ENCODE measurements around the gene AREG.

Gene AREG

DNA sequence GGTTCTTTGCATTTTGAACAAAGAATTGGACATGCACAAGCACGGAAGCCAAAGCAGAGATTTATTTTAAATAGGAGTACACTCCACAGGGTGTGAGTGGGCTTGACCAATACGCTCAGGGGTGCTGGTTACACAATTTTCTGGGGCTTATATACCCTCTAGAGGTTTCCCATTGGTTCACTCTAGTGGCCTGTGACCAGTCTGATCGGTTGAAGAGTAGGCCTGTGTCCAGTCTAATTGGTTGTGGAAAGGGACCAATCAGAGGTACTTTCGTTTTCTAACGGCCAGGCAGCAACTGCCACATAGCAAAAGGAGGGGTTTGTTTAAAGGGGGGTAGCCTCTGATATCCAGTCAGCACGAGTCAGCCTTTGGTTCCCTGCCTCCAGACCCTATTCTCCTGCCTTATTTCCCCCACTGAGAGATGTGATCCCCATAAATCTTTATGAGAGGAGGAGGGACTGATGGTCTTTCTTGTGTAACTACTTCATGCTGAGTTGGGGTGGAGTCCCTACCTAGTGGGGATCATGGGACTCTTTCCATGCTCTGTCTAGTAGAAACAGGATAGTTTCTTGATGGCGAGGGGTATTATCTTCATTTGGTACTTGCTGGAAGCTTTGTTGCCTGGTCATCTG, 11.3 kb upstream of the AREG start:
- no peak for DNase-seq

DNA sequence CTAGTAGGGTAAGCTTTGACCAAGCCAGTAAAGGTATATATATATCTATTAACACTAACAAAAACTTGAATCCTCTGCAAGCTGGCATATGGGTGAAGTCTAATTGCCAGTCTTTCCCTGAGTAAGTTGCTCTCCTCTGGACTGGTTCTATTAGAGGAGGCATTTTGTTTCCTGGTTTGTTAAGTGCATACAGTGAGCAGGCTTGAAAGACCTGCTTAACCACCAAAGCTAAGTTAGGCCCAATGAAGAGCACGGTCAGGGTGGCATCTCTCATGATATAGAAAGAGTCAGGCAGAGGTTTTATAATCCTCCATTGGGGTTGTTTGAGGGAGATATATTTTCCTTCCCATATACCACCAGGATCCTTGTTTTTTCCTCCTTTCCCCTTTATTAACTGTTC, 9.6 kb upstream of the AREG start:
- DNase-seq = no peak

GRCh38 chr4:74437866-74438265, 7.1 kb upstream of the AREG start:
- DNase-seq = no peak

DNA sequence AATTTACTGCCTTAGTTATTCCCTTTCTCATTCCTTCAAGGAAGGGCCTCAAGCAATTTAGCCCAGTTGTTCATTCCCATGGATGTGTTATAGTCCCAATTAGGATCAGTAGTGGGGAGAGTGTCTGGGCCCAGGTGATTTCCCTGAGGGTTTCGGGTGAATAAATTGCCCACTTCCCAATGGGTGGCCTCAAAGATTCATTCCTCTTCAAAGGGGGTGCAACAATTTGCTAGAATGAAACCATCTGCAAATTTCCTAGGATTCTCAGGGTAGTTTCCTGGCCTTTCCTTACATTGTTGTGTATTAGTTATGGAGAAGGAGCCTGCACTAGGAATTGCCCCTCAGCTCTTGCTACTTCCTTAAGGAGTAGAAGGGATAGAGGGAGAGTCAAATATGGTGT, 6.3 kb upstream of the AREG start:
- no peak for DNase-seq

DNA sequence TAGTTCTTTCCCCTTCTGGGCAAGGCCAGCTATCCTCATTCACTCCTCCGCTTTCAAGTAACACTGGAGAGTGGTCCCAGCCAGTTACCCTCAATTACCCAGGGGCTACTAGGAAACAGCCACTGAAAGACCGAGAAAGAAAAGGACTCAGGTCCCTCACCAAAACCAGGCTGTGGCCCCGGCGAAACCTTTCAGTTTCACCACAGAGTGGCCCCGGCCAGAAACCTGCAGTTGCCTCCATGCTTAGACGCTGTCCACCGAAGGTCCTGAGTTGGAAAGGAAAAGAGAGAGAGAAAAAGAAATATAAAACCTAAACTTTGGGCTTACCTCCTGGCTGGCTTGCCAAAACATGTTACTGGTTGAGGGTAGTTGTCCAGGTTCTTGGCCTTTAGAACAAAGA, 5.0 kb upstream of the AREG start:
- DNase-seq = no peak

- no peak for DNase-seq
Measured at GRCh38 chr4:74440356-74440755, 4.6 kb upstream of the AREG start.

DNA sequence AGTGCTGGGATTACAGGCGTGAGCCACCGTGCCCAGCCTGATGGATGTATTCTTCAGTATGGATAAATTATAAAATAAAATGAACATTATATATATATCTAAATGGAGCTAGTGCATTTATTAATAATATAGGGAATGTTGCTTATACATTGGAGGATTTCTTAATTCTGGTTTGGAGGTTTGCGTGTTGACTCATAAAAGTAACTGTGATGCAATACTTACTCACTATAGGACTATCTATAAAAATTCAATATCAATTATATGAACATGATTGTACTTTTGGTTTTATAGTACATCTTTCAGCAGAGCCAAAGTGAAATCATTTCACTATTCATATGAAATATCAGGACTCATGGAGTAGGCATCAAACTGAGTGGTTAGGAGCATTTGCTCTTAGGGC, 3.2 kb upstream of the AREG start:
- no peak for DNase-seq

- DNase-seq = no peak
Measured at GRCh38 chr4:74446193-74446868, 1.4 kb downstream of the AREG start.

DNA sequence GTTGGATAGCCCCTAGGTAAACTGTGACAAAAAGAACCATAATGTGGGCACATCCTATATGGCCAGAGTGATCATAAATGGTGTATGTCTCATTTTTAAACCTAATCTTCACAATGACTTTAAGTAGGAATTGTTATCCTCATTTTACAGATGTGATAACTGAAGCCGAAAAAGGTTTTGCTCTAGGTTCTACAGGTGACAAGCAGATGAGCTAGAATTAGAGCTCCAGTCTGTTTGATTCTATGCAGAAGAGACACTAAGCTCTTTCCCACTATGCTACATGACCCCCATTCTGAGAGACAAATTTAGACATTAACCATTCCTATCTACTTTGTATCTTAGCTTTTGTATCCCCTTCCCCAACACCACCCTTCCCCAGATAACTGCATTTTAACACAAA, 2.0 kb downstream of the AREG start:
- no peak for DNase-seq

GRCh38 chr4:74447636-74448233, 2.8 kb downstream of the AREG start:
- DNase-seq = no peak

DNA sequence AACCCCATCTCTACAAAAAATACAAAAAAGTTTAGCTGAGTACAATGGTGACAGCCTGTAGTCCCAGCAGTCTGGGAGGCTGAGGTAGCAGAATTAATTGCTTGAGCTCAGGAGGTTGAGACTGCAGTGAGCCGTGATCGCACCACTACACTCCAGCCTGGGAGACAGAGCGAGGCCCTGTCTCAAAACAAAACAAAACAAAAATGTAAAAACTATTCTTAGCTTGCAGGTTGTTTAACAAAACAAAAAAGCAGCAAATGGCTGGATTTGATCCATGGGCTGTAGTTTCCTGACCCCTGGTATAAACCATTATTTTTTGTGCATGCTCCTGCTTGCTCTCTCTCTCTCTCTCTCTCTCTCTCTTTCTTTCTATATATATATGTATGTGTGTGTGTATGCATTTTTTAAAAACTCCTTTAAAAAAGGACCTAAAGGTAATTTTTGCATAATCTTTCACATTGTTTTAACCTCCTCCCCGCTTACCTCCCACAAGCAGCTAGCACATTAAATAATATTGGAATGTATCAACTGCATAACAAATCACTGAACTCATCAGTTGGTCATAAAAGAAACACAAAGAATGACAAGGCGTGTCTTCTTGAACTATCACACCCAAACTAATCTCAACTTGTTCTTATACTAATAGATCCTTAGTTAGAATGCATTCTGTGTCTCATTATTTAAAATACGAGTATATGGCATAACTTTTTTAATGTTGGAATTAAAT, 4.8 kb downstream of the AREG start:
- no peak for DNase-seq

GRCh38 chr4:74450298-74450683, 5.4 kb downstream of the AREG start:
- DNase-seq = no peak

DNA sequence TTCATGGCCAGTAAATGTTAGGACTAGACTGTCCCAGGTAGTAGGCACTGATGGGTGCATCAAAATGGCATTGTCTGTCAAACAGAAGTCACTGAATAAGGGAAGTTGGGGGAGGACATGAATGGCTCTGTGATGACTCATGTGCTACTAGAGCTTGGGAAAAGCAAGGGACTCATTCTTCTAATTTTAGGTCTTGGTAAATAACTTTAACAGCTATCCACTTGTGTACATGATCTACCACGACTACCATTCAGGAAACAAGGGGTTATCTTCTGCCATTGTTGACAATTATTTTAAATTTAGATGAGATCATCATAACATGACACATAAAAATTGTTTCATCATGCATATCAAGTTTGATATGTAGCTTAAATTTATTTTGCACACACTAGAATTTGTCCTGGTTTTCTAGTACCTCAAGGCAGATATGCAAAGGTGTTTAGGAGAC, 6.3 kb downstream of the AREG start:
- no peak for DNase-seq

DNA sequence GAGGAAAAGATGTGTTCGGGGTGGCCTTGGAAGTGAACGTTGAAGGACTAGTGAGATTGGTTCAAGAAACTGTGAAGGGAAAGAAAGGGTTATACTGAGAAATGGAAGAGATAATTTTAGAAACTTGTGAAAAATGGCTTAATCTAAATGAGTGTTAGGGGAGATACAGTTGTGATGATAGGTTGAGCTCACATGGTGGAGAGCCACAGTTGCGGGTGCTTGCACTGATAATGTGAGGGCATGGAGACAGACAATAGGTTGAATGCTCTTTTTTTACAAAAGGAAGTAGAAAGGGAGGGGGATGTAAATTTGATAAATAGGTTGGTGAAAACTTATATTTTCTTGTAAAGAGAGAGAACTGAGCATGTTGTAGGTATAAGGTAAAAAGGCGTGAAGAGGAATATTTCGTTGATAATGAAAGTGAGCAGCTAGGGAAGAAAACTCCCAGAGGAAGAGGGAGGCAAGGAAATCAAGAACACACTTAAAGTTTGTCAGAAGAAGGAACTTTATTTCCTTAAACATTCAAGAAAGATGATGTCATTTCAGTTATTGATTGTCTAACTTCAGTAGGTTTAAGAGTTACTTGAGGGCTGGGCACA, 8.2 kb downstream of the AREG start:
- DNase-seq = no peak

DNA sequence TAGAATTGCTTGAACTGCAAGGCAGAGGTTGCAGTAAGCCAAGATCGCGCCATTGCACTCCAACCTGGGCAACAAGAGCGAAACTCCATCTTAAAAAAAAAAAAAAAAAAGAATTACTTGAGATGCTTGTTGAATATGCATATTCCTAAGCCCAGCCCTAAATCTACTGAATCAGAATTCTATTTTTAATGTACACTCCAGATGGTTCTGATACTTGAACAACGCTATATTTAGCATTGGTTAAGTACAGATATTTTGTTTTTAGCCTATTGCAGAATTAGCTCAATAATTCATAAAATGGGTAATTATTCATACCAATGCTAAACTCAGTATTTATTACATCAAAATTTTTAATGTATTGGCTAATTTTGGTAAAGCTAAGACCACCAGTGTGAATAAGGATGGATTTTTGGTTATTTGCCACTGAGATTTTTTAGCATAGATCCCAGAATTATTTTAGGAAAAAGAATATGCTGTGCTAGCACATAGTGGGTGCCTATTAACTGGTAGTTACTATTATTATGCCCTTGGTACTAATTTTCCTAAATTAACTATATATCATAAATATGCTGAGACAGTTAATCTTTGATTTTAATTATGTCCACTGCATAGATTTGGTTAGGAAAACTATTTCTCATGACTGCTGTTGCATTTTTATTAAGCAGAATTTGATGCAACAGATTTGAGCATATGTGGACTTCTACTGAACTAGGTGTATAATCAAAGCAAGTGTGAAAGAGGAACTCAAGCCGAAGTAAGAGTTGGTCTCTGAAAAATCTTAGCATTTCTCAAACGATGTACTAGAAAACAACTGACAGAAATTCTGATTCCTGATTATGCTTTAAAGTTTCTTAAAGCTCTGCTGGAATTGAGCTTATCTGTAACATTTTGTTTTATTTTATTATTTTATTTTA, 9.2 kb downstream of the AREG start:
- DNase-seq = no peak

DNA sequence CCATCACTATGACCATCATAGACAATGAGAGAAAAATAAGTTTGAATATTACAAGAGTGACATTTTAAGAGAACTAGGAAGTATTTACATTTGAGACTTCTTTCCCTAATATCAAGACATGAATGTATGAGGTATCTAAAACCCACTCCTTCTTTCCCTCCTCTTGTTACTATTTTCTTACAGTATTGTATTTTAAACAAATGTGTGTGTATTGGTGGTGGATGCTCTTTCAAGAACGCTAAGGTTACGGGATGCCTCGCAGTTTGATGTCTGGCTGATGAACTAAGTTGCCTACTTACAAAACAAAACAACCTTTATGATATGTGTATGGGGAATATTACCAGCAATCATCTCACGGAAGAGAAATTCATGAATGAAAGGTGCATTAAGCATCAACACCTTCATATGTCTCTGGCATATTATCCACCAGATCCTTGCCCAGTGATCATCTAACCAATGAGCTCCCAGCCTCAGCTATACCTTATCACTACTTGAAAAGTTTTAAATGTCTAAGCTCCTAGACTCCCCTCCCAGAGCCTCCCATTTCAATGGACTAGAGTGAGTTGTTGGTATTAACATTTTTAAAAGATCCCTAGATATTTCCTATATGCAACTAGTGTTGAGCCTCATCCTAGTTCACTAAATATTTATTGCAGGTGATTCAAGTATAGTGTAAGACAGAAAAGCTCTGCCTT, 10.6 kb downstream of the AREG start:
- DNase-seq = no peak

GRCh38 chr4:74456056-74456744, 11.3 kb downstream of the AREG start:
- DNase-seq = no peak

DNA sequence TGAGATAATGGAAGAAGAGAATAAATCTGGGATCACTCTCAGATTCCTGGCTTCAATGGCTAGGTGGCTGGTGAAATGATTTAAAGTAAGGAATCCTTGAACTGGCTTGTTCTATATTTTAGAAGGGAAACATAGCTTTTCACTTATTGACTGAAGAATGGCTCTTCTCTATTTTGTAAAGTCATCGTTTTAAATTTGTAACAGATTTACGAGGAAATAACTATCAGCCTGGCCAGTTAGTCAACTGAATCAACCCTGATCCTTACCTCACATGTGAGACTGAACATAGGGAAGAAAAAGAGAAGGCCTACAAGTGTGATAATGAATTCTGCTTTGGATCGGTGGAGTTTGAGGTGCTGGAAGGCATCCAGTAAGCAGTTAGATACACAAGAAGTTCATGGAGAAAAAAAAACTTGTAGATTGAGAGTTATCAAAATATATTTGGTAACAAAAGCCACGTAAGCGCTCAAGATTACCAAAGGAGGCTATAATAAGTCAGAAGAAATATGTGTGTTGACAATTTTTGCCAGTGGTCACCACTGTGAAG, 12.0 kb downstream of the AREG start:
- DNase-seq = no peak

GRCh38 chr4:74460833-74461232, 15.9 kb downstream of the AREG start:
- DNase-seq = no peak

- no peak for DNase-seq
Measured at GRCh38 chr4:74463123-74463522, 18.2 kb downstream of the AREG start.

DNA sequence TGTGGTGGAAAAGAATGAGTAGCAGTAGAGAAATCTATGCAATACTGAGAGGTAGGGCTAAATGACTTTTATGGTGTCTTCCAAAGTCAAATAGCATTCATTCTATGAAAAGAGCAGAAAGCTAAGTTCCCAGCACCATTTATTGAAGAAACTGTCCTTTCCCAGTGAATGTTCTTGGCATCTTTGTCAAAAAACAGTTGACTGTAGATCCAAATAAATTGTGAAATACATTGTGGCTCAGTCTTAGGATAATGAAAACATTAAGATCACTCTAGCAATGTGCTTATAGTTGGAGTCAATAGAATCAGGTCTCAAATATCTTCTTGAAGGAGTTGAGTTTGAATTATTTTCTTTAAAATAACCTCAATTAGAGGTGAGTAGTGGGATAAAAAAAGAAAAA, 19.4 kb downstream of the AREG start:
- no peak for DNase-seq

Data from CD4-positive, alpha-beta T cell treated with Interleukin-17A for 1 hour (primary cell).